HG03039 (cell line): ENCODE data around the gene RXRB.
"Not testable (repeated sequence)": the region's sequence is repeated elsewhere in the genome, so short reads cannot be mapped to it uniquely, and the experiment has no call there.

ENCODE experiments used
- ATAC-seq: cut with Tn5 transposase; IDR thresholded peaks from one replicate; pipeline ENCODE4 v1.9.1; 2021; ENCODE audit warnings: mild to moderate bottlenecking, moderate library complexity; ENCODE audit not compliant: unreplicated experiment

Gene RXRB

GRCh38 chr6:33164665-33165373 lies 35.6 kb downstream of the RXRB start:
- no peak for ATAC-seq

GRCh38 chr6:33164176-33164575 lies 36.3 kb downstream of the RXRB start:
- ATAC-seq = no peak

GRCh38 chr6:33163540-33163939 lies 36.9 kb downstream of the RXRB start:
- ATAC-seq = no peak

- ATAC-seq = no peak
Measured at GRCh38 chr6:33161354-33162331, 38.8 kb downstream of the RXRB start.

- ATAC-seq = no peak
Measured at GRCh38 chr6:33160728-33161344, 39.6 kb downstream of the RXRB start.

GRCh38 chr6:33160096-33160495 lies 40.4 kb downstream of the RXRB start:
- no peak for ATAC-seq

- ATAC-seq = no peak
Measured at GRCh38 chr6:33156964-33157363, 43.5 kb downstream of the RXRB start.

- no peak for ATAC-seq
Measured at GRCh38 chr6:33156561-33156960, 43.9 kb downstream of the RXRB start.

GRCh38 chr6:33154349-33154748 lies 46.1 kb downstream of the RXRB start:
- no peak for ATAC-seq

- no peak for ATAC-seq
Measured at GRCh38 chr6:33151050-33151449, 49.4 kb downstream of the RXRB start.

GRCh38 chr6:33150560-33150959 lies 49.9 kb downstream of the RXRB start:
- ATAC-seq = not testable (repeated sequence)

GRCh38 chr6:33147807-33148666 lies 52.4 kb downstream of the RXRB start:
- ATAC-seq = no peak

GRCh38 chr6:33144373-33144772 lies 56.1 kb downstream of the RXRB start:
- no peak for ATAC-seq
